ENCODE measurements around the gene RAPGEF4.
"Not testable (repeated sequence)": the region's sequence is repeated elsewhere in the genome, so short reads cannot be mapped to it uniquely, and the experiment has no call there.

RAPGEF4 gene

DNA sequence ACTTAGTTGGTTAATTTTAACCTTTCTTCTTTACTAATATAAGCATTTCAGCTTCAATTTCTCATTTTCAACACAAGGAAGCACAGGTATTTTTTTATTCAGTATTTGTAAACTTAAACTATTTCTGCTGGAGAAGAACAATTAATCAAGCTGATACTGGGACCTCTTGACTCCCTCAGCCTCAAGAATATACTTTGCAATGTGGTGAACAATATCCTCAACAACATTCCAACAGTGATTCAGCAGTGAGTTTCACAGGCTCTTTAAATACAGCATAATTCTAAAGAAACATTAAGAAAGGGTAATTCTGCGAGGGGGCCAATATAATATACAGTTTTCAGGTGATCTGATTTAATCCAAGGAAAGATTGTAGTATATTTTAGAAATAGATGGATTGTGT, 10.0 kb downstream of the RAPGEF4 start:
- no peak overlapping the region for H3K4me3 ChIP-seq (ENCODE audit: low read length in 2 of 2)
- no peak overlapping the region for H2BK12ac ChIP-seq (ENCODE audit: low read length)
- no CpG with 5 or more reads among the region's 1 CpG for WGBS, 2 donors (ENCODE audit: extremely low coverage in 2 of 2, insufficient read length in 2 of 2, insufficient replicate concordance in 1 of 2)
- no peak overlapping the region for H3K4ac ChIP-seq (ENCODE audit: low read length)
- no peak overlapping the region for H4K91ac ChIP-seq (ENCODE audit: low read depth, low read length, poor library complexity)
- no peak overlapping the region for H2AFZ ChIP-seq (ENCODE audit: low read length)
- no peak for DNase-seq (ENCODE audit: low spot score)
- no peak overlapping the region for H2BK15ac ChIP-seq (ENCODE audit: low read length)
- H3K36me3 ChIP-seq (replicated peaks in 1 of 2; ENCODE audit: control insufficient read depth in 2 of 2, insufficient read depth in 2 of 2, low read length in 2 of 2) = no peaks in the 10 kb centered on the region
- H3K27me3 ChIP-seq (ENCODE audit: control insufficient read depth in 3 of 3, insufficient read depth in 3 of 3, low read depth in 1 of 3, low read length in 3 of 3) = peaks cover 0 to 5% (median 0%) of the 10 kb centered on the region in 3 experiments
- no peak overlapping the region for H3K9ac ChIP-seq (ENCODE audit: low read depth, low read length, poor library complexity)
- no peak overlapping the region for H3K14ac ChIP-seq (ENCODE audit: low read length)
- no peak overlapping the region for H2BK5ac ChIP-seq (ENCODE audit: low read length)
- H3K27ac ChIP-seq (replicated peaks; ENCODE audit: low read length) = no peak overlapping the region
- no peak overlapping the region for H4K8ac ChIP-seq (ENCODE audit: low read depth, low read length)
- H3K18ac ChIP-seq (ENCODE audit: low read length) = no peak overlapping the region
- H3K9me3 ChIP-seq (replicated peaks in 1 of 2; ENCODE audit: control insufficient read depth in 2 of 2, insufficient read depth in 1 of 2, low read depth in 1 of 2, low read length in 2 of 2) = peaks cover 0 to 2% of the 10 kb centered on the region in 2 donors
- no peak overlapping the region for H2BK120ac ChIP-seq (ENCODE audit: low read depth, low read length)
- H3K4me2 ChIP-seq (ENCODE audit: insufficient read depth, low read length, poor library complexity, severe bottlenecking) = no peak overlapping the region
- no peaks in the 10 kb centered on the region for H3K79me1 ChIP-seq (ENCODE audit: low read depth, low read length)
- no peak overlapping the region for H2AK5ac ChIP-seq (ENCODE audit: low read depth, low read length)
- H3K4me1 ChIP-seq (ENCODE audit: control insufficient read depth in 2 of 2, insufficient read depth in 1 of 2, low read depth in 1 of 2, low read length in 2 of 2) = peaks cover 0 to 2% of the 10 kb centered on the region in 2 donors
- H3K23ac ChIP-seq (ENCODE audit: low read depth, low read length, poor library complexity) = no peak overlapping the region

DNA sequence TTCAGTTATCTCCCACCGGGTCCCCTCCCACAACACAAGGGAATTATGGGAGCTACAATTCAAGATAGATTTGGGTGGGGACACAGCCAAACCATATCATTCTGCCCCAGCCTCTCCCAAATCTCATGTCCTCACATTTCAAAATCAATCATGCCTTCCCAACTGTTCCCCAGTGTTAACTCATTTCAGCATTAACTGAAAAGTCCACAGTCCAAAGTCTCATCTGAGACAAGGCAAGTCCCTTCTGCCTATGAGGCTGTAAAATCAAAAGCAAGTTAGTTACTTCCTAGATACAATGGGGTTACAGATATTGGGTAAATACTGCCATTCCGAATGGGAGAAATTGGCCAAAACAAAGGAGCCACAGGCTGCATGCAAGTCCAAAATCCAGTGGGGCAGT, 12.9 kb downstream of the RAPGEF4 start:
- H3K9me3 ChIP-seq (replicated peaks in 1 of 2; ENCODE audit: control insufficient read depth in 2 of 2, insufficient read depth in 1 of 2, low read depth in 1 of 2, low read length in 2 of 2); H3K4me3 ChIP-seq (ENCODE audit: low read length in 2 of 2); H4K8ac ChIP-seq (ENCODE audit: low read depth, low read length); H2BK120ac ChIP-seq (ENCODE audit: low read depth, low read length); H4K91ac ChIP-seq (ENCODE audit: low read depth, low read length, poor library complexity); H3K14ac ChIP-seq (ENCODE audit: low read length); H2AK5ac ChIP-seq (ENCODE audit: low read depth, low read length); H3K79me1 ChIP-seq (ENCODE audit: low read depth, low read length); H2BK12ac ChIP-seq (ENCODE audit: low read length); H2BK15ac ChIP-seq (ENCODE audit: low read length); H3K27ac ChIP-seq (replicated peaks; ENCODE audit: low read length); H3K23ac ChIP-seq (ENCODE audit: low read depth, low read length, poor library complexity); H3K4me2 ChIP-seq (ENCODE audit: insufficient read depth, low read length, poor library complexity, severe bottlenecking); H3K9ac ChIP-seq (ENCODE audit: low read depth, low read length, poor library complexity); H3K4ac ChIP-seq (ENCODE audit: low read length); H3K18ac ChIP-seq (ENCODE audit: low read length); H3K36me3 ChIP-seq (replicated peaks in 1 of 2; ENCODE audit: control insufficient read depth in 2 of 2, insufficient read depth in 2 of 2, low read length in 2 of 2); H3K27me3 ChIP-seq (ENCODE audit: control insufficient read depth in 3 of 3, insufficient read depth in 3 of 3, low read depth in 1 of 3, low read length in 3 of 3); H2BK5ac ChIP-seq (ENCODE audit: low read length); H3K4me1 ChIP-seq (ENCODE audit: control insufficient read depth in 2 of 2, insufficient read depth in 1 of 2, low read depth in 1 of 2, low read length in 2 of 2); H2AFZ ChIP-seq (ENCODE audit: low read length); DNase-seq (ENCODE audit: low spot score): not testable (repeated sequence)
- no CpG with 5 or more reads among the region's 2 CpGs for WGBS, 2 donors (ENCODE audit: extremely low coverage in 2 of 2, insufficient read length in 2 of 2, insufficient replicate concordance in 1 of 2)

DNA sequence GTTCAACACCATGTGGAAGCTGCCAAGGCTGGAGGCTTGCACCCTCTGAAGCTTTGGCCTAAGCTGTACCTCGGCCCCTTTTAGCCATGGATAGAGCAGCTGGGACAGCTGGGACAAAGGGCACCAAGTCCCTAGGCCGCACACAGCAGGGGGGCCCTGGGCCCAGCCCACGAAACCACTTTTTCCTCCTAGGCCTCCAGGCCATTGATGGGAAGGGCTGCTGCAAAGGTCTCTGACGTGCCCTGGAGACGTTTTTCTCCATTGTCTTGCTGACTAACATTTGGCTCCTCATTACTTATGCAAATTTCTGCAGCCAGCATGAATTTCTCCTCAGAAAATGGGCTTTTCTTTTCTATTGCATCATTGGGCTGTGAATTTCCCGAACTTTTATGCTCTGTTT, 13.7 kb downstream of the RAPGEF4 start:
- no peak overlapping the region for H3K23ac ChIP-seq (ENCODE audit: low read depth, low read length, poor library complexity)

DNA sequence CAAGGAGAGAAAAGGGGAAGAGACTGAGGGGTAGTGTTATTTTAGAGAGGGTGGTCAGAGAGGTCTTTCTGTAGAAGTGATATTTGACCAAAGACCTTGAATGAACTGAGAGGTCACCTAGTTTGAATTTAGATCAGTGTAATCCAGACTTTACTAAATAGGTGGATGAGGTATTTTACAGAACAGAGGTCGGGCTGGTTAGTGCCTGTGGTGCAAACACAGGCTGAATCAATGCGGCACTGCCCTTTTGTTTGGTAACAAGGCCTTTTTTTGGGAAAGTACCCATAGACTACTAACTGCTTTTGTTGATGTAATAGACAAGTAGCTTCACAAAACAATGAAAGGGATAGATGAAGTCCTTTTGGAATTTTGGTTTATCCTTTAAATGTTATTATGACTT, 15.9 kb downstream of the RAPGEF4 start:
- H2AK5ac ChIP-seq (ENCODE audit: low read depth, low read length) = no peak overlapping the region
- H2AFZ ChIP-seq (ENCODE audit: low read length) = no peak overlapping the region
- no peak overlapping the region for H3K9ac ChIP-seq (ENCODE audit: low read depth, low read length, poor library complexity)
- no peak overlapping the region for H3K27ac ChIP-seq (replicated peaks; ENCODE audit: low read length)
- H2BK15ac ChIP-seq (ENCODE audit: low read length) = no peak overlapping the region
- H3K23ac ChIP-seq (ENCODE audit: low read depth, low read length, poor library complexity) = no peak overlapping the region
- no peak overlapping the region for H3K18ac ChIP-seq (ENCODE audit: low read length)
- no peak overlapping the region for H3K4me2 ChIP-seq (ENCODE audit: insufficient read depth, low read length, poor library complexity, severe bottlenecking)
- H3K4me3 ChIP-seq (ENCODE audit: low read length in 2 of 2) = no peak overlapping the region
- H2BK12ac ChIP-seq (ENCODE audit: low read length) = no peak overlapping the region
- WGBS, 2 donors (ENCODE audit: extremely low coverage in 2 of 2, insufficient read length in 2 of 2, insufficient replicate concordance in 1 of 2) = no CpG with 5 or more reads among the region's 2 CpGs
- H3K14ac ChIP-seq (ENCODE audit: low read length) = no peak overlapping the region
- no peaks in the 10 kb centered on the region for H3K9me3 ChIP-seq (replicated peaks in 1 of 2; ENCODE audit: control insufficient read depth in 2 of 2, insufficient read depth in 1 of 2, low read depth in 1 of 2, low read length in 2 of 2)
- no peak for DNase-seq (ENCODE audit: low spot score)
- no peaks in the 10 kb centered on the region for H3K79me1 ChIP-seq (ENCODE audit: low read depth, low read length)
- no peaks in the 10 kb centered on the region for H3K36me3 ChIP-seq (replicated peaks in 1 of 2; ENCODE audit: control insufficient read depth in 2 of 2, insufficient read depth in 2 of 2, low read length in 2 of 2)
- peaks cover 0 to 2% of the 10 kb centered on the region in 2 donors for H3K4me1 ChIP-seq (ENCODE audit: control insufficient read depth in 2 of 2, insufficient read depth in 1 of 2, low read depth in 1 of 2, low read length in 2 of 2)
- no peak overlapping the region for H4K8ac ChIP-seq (ENCODE audit: low read depth, low read length)
- peaks cover 0 to 8% (median 0%) of the 10 kb centered on the region in 3 experiments for H3K27me3 ChIP-seq (ENCODE audit: control insufficient read depth in 3 of 3, insufficient read depth in 3 of 3, low read depth in 1 of 3, low read length in 3 of 3)
- no peak overlapping the region for H2BK120ac ChIP-seq (ENCODE audit: low read depth, low read length)
- H3K4ac ChIP-seq (ENCODE audit: low read length) = no peak overlapping the region
- H2BK5ac ChIP-seq (ENCODE audit: low read length) = no peak overlapping the region
- no peak overlapping the region for H4K91ac ChIP-seq (ENCODE audit: low read depth, low read length, poor library complexity)

More for the DNA sequence above, 13.7 kb downstream of the RAPGEF4 start:
- no peak overlapping the region for H4K8ac ChIP-seq (ENCODE audit: low read depth, low read length)
- H2BK12ac ChIP-seq (ENCODE audit: low read length) = no peak overlapping the region
- no peak overlapping the region for H3K4ac ChIP-seq (ENCODE audit: low read length)
- no peak overlapping the region for H3K9ac ChIP-seq (ENCODE audit: low read depth, low read length, poor library complexity)
- H3K36me3 ChIP-seq (replicated peaks in 1 of 2; ENCODE audit: control insufficient read depth in 2 of 2, insufficient read depth in 2 of 2, low read length in 2 of 2) = no peaks in the 10 kb centered on the region
- no peak overlapping the region for H4K91ac ChIP-seq (ENCODE audit: low read depth, low read length, poor library complexity)
- H2BK120ac ChIP-seq (ENCODE audit: low read depth, low read length) = no peak overlapping the region
- no peak overlapping the region for H2AFZ ChIP-seq (ENCODE audit: low read length)
- H3K14ac ChIP-seq (ENCODE audit: low read length) = no peak overlapping the region
- H3K4me2 ChIP-seq (ENCODE audit: insufficient read depth, low read length, poor library complexity, severe bottlenecking) = no peak overlapping the region
- H3K79me1 ChIP-seq (ENCODE audit: low read depth, low read length) = no peaks in the 10 kb centered on the region
- no peak overlapping the region for H3K27ac ChIP-seq (replicated peaks; ENCODE audit: low read length)
- H3K27me3 ChIP-seq (ENCODE audit: control insufficient read depth in 3 of 3, insufficient read depth in 3 of 3, low read depth in 1 of 3, low read length in 3 of 3) = peaks cover 0 to 8% (median 0%) of the 10 kb centered on the region in 3 experiments
- H3K4me1 ChIP-seq (ENCODE audit: control insufficient read depth in 2 of 2, insufficient read depth in 1 of 2, low read depth in 1 of 2, low read length in 2 of 2) = peaks cover 0 to 2% of the 10 kb centered on the region in 2 donors
- H2AK5ac ChIP-seq (ENCODE audit: low read depth, low read length) = no peak overlapping the region
- H2BK5ac ChIP-seq (ENCODE audit: low read length) = no peak overlapping the region
- H2BK15ac ChIP-seq (ENCODE audit: low read length) = no peak overlapping the region
- no peak overlapping the region for H3K4me3 ChIP-seq (ENCODE audit: low read length in 2 of 2)
- no CpG with 5 or more reads among the region's 6 CpGs for WGBS, 2 donors (ENCODE audit: extremely low coverage in 2 of 2, insufficient read length in 2 of 2, insufficient replicate concordance in 1 of 2)
- H3K9me3 ChIP-seq (replicated peaks in 1 of 2; ENCODE audit: control insufficient read depth in 2 of 2, insufficient read depth in 1 of 2, low read depth in 1 of 2, low read length in 2 of 2) = no peaks in the 10 kb centered on the region
- H3K18ac ChIP-seq (ENCODE audit: low read length) = no peak overlapping the region
- DNase-seq (ENCODE audit: low spot score) = no peak
